ENCODE data around the gene FCN3. TPM values are rescaled to one million over a fixed set of nuclear protein-coding genes. Genes with fewer than 3 reads are reported as not detected.

FCN3 gene
- total and polyA plus RNA-seq, 10 of the 15 experiments (the other 5 are each of a cell fraction or from before 2014, with no cell fraction given), result 0.28 TPM; not detected in 9

GRCh38 chr1:27372022-27372807 lies 2.4 kb downstream of the FCN3 start:
- ATAC-seq, result no peak
- ChIA-PET RAD21 (ENCODE audit: unreplicated experiment) (no interaction called here), SMC1A (ENCODE audit: uncharacterized antibody, unreplicated experiment) (no interaction called here), POLR2A (interaction anchor here (0.6 kb wide), 3 partner anchors 27 to 45 kb away, joined by 3 to 5 read pairs (median 4); no protein-coding TSS in a partner anchor), CTCF (interaction anchor here (0.6 to 2.3 kb wide), 7 partner anchors 16 to 269 kb away, joined by 3 to 12 read pairs (median 3); no protein-coding TSS in a partner anchor)
- TF ChIP-seq CEBPB (IDR thresholded peaks at IDR 0.05; ENCODE audit: borderline replicate concordance in 1 of 2, low read depth in 2 of 2, low read length in 2 of 2) (no peak), SMAD1 (IDR thresholded peaks at IDR 0.05; ENCODE audit: low read depth, partially characterized antibody) (no peak), TCF7 (IDR thresholded peaks at IDR 0.05; ENCODE audit: borderline replicate concordance) (no peak), GATAD2B (conservative IDR thresholded peaks at IDR 0.05; ENCODE audit: low read depth) (no peak), ZBTB4 (CRISPR knock-in tag; IDR thresholded peaks at IDR 0.05) (no peak), CTCF (IDR thresholded peaks at IDR 0.05 in 2 of 3, conservative IDR thresholded peaks at IDR 0.05 in 1 of 3; ENCODE audit: control insufficient read depth in 2 of 3, extremely low read depth in 1 of 3, insufficient read depth in 1 of 3, low read depth in 3 of 3, low read length in 3 of 3) (no peak), TCF12 (IDR thresholded peaks at IDR 0.05; ENCODE audit: low read depth, low read length) (no peak), FOS (IDR thresholded peaks at IDR 0.05; ENCODE audit: borderline replicate concordance, extremely low read depth, insufficient read length) (no peak), POLR2AphosphoS5 (IDR thresholded peaks at IDR 0.05; ENCODE audit: low read length) (no peak), JUNB (IDR thresholded peaks at IDR 0.05) (no peak)
- no peak overlapping the region for H3K4me3 ChIP-seq
- no peaks in the 10 kb centered on the region; the same call in 1 of the 2 replicates for H4K20me1 ChIP-seq (ENCODE audit: control insufficient read depth, insufficient read depth)
- in situ Hi-C loops (cut with MboI) (no loop called here), intact Hi-C loops (cut with micrococcal nuclease; ENCODE audit: unreplicated experiment) (no loop called here)
- no peak for DNase-seq (ENCODE audit: low read depth, low spot score)
- no peak overlapping the region for H2AFZ ChIP-seq (ENCODE audit: control insufficient read depth, low read depth, low read length)
- BruUV-seq (replicated peaks), result no TSS peak
- no peak for FAIRE-seq
- H3K79me2 ChIP-seq (ENCODE audit: control insufficient read depth, insufficient read depth, low read length), result no peaks in the 10 kb centered on the region
- no peak overlapping the region for H3K9ac ChIP-seq (ENCODE audit: control insufficient read depth, insufficient read depth, low read length)
- no peak overlapping the region for H3K4me2 ChIP-seq (ENCODE audit: control insufficient read depth, insufficient read depth)
- no peaks in the 10 kb centered on the region for H3K36me3 ChIP-seq (ENCODE audit: control insufficient read depth in 2 of 2, insufficient read depth in 2 of 2, low read length in 1 of 2)
- WGBS (ENCODE audit: insufficient coverage, insufficient replicate concordance, low lambda C conversion rate, missing lambda C conversion rate), result 69% methylated on average over 19 of the region's 19 CpGs
- no peaks in the 10 kb centered on the region for H3K9me3 ChIP-seq (replicated peaks; ENCODE audit: control insufficient read depth, insufficient read depth, low read length)
- H3K27ac ChIP-seq (ENCODE audit: control insufficient read depth, insufficient read depth), result no peak overlapping the region
- H3K27me3 ChIP-seq (replicated peaks in 1 of 2; ENCODE audit: control insufficient read depth in 2 of 2, insufficient read depth in 2 of 2, low read length in 1 of 2), result no peaks in the 10 kb centered on the region; a peak in 1 of 4 replicates
- peaks cover 10% of the 10 kb centered on the region for H3K4me1 ChIP-seq (ENCODE audit: control insufficient read depth, insufficient read depth, low read length)

Data from GM12878 (cell line).